ENCODE measurements around the gene HIVEP3. TPM values are rescaled to one million over a fixed set of nuclear protein-coding genes. Genes with fewer than 3 reads are reported as not detected.

HIVEP3 gene
- total and polyA plus RNA-seq, 7 donors, result 0.70 to 3.4 (median 2.1) TPM

DNA sequence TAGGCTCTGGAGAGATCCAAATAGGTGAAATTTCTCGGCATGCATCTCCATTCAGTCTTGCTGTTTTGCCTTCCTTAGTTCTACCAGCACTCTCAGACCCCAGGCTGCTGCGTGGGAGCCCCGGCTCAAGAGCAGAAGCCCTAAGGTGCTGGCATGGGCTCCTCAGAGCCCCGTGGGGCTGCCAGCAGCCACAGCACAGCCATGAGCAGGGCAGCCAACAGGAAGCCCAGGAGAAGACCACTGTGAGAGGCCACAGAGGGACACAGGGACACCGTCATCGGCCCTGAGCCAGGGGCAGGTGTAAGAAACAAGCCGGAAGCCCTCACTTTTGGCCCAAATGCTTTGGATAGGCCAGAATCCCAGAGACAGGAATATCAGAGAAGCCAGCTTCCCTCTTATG, 66.6 kb downstream of the HIVEP3 start:
- H3K27me3 ChIP-seq (ENCODE audit: insufficient read depth in 3 of 3, low read length in 2 of 3), result no peaks in the 10 kb centered on the region
- no peaks in the 10 kb centered on the region for H3K36me3 ChIP-seq (ENCODE audit: insufficient read depth in 1 of 2, low read depth in 1 of 2)
- 85 to 95% (median 87%) methylated on average over 7 of the region's 7 CpGs for WGBS, 3 donors
- H3K4me1 ChIP-seq, result peaks cover 25% of the 10 kb centered on the region
- H3K27ac ChIP-seq, result no peak overlapping the region
- TF ChIP-seq, protein P1, sequence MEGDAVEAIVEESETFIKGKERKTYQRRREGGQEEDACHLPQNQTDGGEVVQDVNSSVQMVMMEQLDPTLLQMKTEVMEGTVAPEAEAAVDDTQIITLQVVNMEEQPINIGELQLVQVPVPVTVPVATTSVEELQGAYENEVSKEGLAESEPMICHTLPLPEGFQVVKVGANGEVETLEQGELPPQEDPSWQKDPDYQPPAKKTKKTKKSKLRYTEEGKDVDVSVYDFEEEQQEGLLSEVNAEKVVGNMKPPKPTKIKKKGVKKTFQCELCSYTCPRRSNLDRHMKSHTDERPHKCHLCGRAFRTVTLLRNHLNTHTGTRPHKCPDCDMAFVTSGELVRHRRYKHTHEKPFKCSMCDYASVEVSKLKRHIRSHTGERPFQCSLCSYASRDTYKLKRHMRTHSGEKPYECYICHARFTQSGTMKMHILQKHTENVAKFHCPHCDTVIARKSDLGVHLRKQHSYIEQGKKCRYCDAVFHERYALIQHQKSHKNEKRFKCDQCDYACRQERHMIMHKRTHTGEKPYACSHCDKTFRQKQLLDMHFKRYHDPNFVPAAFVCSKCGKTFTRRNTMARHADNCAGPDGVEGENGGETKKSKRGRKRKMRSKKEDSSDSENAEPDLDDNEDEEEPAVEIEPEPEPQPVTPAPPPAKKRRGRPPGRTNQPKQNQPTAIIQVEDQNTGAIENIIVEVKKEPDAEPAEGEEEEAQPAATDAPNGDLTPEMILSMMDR (IDR thresholded peaks at IDR 0.05), result no peak
- H3K9me3 ChIP-seq, result no peaks in the 10 kb centered on the region
- no peak for DNase-seq
- H3K4me3 ChIP-seq, result no peak overlapping the region
- ATAC-seq, result peak in 1 of 4 donors; percentile 16
- intact Hi-C loops (cut with DNase I), result no loop called here

DNA sequence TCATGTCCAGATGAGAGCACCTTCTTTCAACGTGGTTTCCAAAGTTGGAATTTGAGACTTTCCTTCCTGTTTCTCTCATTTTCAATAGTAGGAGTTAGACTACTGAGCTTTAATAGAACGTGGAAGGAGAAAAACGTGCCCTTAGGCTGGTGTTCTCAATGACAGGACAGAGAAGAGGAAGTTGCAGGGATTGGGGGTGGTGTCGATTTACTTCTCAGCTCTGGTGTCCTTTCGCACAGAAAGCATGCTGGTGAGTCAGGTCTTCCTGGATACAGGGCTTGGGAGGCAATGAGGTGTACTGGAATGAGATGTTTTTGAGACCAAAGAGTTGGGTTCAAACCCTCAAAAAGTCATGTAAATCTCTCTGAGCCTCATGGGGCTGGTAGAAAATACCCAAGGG, 67.1 kb downstream of the HIVEP3 start:
- H3K9me3 ChIP-seq, result no peaks in the 10 kb centered on the region
- DNase-seq (no peak), ATAC-seq (peak; percentile 68 to 91 (median 84))
- intact Hi-C loops (cut with DNase I), result no loop called here
- peaks cover 20% of the 10 kb centered on the region for H3K4me1 ChIP-seq
- H3K36me3 ChIP-seq (ENCODE audit: insufficient read depth in 1 of 2, low read depth in 1 of 2), result no peaks in the 10 kb centered on the region
- WGBS, 3 donors, result 38 to 49% (median 43%) methylated on average over 5 of the region's 5 CpGs
- no peaks in the 10 kb centered on the region for H3K27me3 ChIP-seq (ENCODE audit: insufficient read depth in 3 of 3, low read length in 2 of 3)
- TF ChIP-seq, protein P1 (IDR thresholded peaks at IDR 0.05), result no peak
- no peak overlapping the region for H3K27ac ChIP-seq
- no peak overlapping the region for H3K4me3 ChIP-seq

DNA sequence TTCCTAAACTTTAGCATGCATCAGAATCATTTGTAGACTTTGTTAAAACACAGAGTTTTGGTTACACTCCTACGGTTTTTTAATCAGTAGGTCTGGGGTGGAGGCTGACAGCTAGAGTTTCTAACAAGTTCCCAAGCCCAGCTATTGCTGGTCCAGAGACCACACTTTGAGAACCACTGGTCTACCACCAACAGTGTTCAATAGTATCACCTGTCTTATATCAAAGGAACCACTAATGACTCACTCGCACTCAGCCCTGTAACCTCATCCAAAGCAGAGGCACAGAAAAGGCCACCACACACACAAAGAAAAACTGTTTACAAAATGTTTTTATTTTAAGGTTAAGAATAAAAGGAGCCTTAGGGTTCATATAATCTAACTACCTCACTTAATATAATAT, 68.7 kb downstream of the HIVEP3 start:
- H3K27me3 ChIP-seq (ENCODE audit: insufficient read depth in 3 of 3, low read length in 2 of 3), result no peaks in the 10 kb centered on the region
- no peaks in the 10 kb centered on the region for H3K36me3 ChIP-seq (ENCODE audit: insufficient read depth in 1 of 2, low read depth in 1 of 2)
- ATAC-seq, result no peak
- peaks cover 11% of the 10 kb centered on the region for H3K4me1 ChIP-seq
- intact Hi-C loops (cut with DNase I), result no loop called here
- TF ChIP-seq, protein P1 (IDR thresholded peaks at IDR 0.05), result no peak
- H3K4me3 ChIP-seq, result no peak overlapping the region
- WGBS, 3 donors, result 65 to 92% (median 66%) methylated on average over 2 of the region's 2 CpGs
- H3K27ac ChIP-seq, result no peak overlapping the region
- DNase-seq, result no peak
- H3K9me3 ChIP-seq, result no peaks in the 10 kb centered on the region

DNA sequence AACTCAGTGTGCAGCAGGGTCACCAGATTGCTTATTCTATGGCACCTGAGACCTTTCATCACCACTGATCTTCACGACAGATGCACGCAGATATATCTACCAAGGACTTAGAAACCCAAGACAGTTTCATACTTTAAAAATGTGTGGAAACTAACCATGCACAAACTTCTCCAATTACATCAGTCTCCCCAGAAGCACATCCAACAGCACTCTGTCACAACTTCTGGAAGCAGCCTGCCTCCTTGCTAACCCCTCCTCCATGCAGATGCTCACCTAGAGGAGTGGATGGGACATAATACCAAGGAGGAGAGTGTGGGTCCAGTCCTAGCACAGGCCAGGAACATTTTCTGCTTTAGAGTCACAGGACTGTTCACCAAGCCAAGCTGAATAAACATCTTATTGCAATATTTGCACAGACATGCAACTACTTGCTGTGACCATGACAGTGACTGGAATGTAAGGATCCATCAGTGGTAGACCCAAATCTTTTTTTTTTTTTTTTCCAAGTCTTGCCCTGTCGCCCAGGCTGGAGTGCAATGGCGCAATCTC, 69.4 kb downstream of the HIVEP3 start:
- TF ChIP-seq, protein P1 (IDR thresholded peaks at IDR 0.05), result no peak
- Histone ChIP-seq H3K4me3 (no peak overlapping the region), H3K9me3 (no peaks in the 10 kb centered on the region), H3K36me3 (ENCODE audit: insufficient read depth in 1 of 2, low read depth in 1 of 2) (no peaks in the 10 kb centered on the region), H3K27me3 (ENCODE audit: insufficient read depth in 3 of 3, low read length in 2 of 3) (no peaks in the 10 kb centered on the region), H3K27ac (no peak overlapping the region), H3K4me1 (peaks cover 11% of the 10 kb centered on the region)
- intact Hi-C loops (cut with DNase I), result no loop called here
- ATAC-seq, result no peak
- DNase-seq, result no peak
- WGBS, 3 donors, result 84 to 92% (median 91%) methylated on average over 4 of the region's 4 CpGs
